ENCODE results near the gene NUDT8. TPM values are rescaled to one million over a fixed set of nuclear protein-coding genes. Genes with fewer than 3 reads are reported as not detected.

The NUDT8 gene
- total and polyA plus RNA-seq, 2 experiments from 2014 or later, result 4.1 to 4.8 TPM

DNA sequence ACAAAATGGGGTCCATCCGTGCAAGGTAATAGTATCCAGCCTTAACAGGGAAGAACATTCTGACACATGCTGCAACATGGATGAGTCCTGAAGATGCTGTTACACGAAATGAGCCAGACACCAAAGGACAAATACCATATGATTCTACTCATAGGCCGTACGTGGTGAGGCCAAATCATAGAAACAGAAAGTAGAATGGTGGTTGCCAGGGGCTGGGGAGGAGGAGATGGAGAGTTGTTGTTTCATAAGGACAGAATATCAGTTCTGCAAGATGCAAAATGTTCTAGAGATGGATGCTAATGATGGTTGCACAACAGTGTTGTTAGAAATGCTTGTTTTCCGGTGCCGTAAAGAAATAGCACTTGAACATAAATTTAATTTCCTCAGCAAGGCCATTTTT lies 7.2 kb upstream of the NUDT8 start:
- no peaks in the 10 kb centered on the region for H3F3A ChIP-seq (ENCODE audit: insufficient read depth)
- DNase-seq, result peak; percentile 39
- no peaks in the 10 kb centered on the region for H3K36me3 ChIP-seq (ENCODE audit: low read depth)
- no peak for TF ChIP-seq EZH2 (IDR thresholded peaks at IDR 0.05; ENCODE audit: insufficient read depth, poor library complexity, severe bottlenecking)
- TF ChIP-seq EZH2phosphoT487 (IDR thresholded peaks at IDR 0.05; ENCODE audit: insufficient read depth, low read depth), result no peak
- peaks cover 8% of the 10 kb centered on the region; the same call in 1 of the 2 replicates for H3K27me3 ChIP-seq (replicated peaks; ENCODE audit: insufficient read depth)
- H2AFZ ChIP-seq, result no peak overlapping the region
- H3K4me3 ChIP-seq, result no peak overlapping the region
- in situ Hi-C loops (cut with MboI), result no loop called here
- no peak overlapping the region for H3K27ac ChIP-seq
- H3K9ac ChIP-seq, result no peak overlapping the region
- no peaks in the 10 kb centered on the region for H3K9me3 ChIP-seq (ENCODE audit: low read depth)
- H3K79me2 ChIP-seq (ENCODE audit: insufficient read depth), result no peaks in the 10 kb centered on the region
- H3K4me1 ChIP-seq (ENCODE audit: insufficient read depth), result no peaks in the 10 kb centered on the region
- no peaks in the 10 kb centered on the region for H3K9me2 ChIP-seq (ENCODE audit: insufficient read depth)
- H3K4me2 ChIP-seq (ENCODE audit: unreplicated experiment), result no peak overlapping the region
- 39 to 43% methylated on average over 6 of the region's 6 CpGs for WGBS, 2 experiments (ENCODE audit: low coverage in 1 of 2, low lambda C conversion rate in 2 of 2, missing lambda C conversion rate in 2 of 2)
- no peaks in the 10 kb centered on the region for H4K20me1 ChIP-seq (ENCODE audit: insufficient read depth)

GRCh38 chr11:67635231-67635521 lies 5.4 kb upstream of the NUDT8 start:
- in situ Hi-C loops (cut with MboI), result no loop called here
- no peaks in the 10 kb centered on the region for H4K20me1 ChIP-seq (ENCODE audit: insufficient read depth)
- 82% methylated on average over 4 of the region's 4 CpGs for WGBS, 2 experiments (ENCODE audit: low coverage in 1 of 2, low lambda C conversion rate in 2 of 2, missing lambda C conversion rate in 2 of 2)

DNA sequence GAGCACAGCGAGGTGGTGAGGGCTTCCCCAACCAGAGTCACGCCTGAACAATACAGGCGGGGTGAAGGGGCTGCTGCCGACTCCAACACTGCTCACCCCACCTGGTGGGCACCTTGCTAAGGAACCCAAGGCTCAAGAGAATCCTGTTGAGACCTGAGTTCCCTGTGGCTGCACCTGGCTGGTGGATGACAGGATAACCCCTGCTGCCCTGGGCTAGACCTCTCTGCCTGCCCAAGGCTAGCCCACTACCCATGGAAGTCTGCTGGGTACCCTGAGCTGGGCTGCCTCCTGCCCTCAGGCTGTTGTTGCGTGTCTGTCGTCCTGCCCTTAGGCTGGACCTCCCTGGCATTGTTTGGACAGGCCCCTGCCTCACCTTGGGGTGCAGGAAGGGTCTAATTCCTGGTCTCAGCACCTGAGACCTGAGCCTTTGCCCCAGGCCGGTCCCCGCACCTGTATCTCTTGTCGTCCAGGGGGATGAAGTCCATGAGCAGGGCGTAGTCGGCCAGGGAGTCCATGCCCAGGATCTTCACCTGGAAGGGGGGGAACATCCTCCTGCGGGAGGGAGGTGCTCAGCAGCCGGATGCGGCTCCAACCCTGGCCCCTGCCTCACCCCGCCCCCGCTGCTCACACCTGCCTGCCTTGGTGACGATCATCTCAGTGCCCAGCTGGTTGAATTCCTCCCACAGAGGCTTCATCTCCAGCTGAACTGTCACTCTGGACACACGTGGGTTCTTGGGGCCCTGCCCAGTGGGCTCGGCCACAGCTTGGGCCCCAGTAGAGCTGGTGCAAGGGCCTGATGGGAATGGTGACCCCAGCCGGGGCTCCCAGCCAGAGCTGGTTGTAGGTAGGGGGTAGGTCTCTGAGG lies 4.9 kb upstream of the NUDT8 start:
- Histone ChIP-seq H3K4me1 (ENCODE audit: insufficient read depth) (no peaks in the 10 kb centered on the region), H4K20me1 (ENCODE audit: insufficient read depth) (no peaks in the 10 kb centered on the region), H3K4me2 (ENCODE audit: unreplicated experiment) (no peak overlapping the region), H3K36me3 (ENCODE audit: low read depth) (no peaks in the 10 kb centered on the region), H3K9me2 (ENCODE audit: insufficient read depth) (no peaks in the 10 kb centered on the region), H3K9me3 (ENCODE audit: low read depth) (no peaks in the 10 kb centered on the region), H3F3A (ENCODE audit: insufficient read depth) (no peaks in the 10 kb centered on the region), H3K27ac (no peak overlapping the region), H3K79me2 (ENCODE audit: insufficient read depth) (no peaks in the 10 kb centered on the region), H3K9ac (no peak overlapping the region), H3K4me3 (no peak overlapping the region), H3K27me3 (replicated peaks; ENCODE audit: insufficient read depth) (no peaks in the 10 kb centered on the region), H2AFZ (no peak overlapping the region)
- WGBS, 2 experiments (ENCODE audit: low coverage in 1 of 2, low lambda C conversion rate in 2 of 2, missing lambda C conversion rate in 2 of 2), result 60 to 61% methylated on average over 13 to 20 of the region's 20 CpGs
- DNase-seq, result no peak
- TF ChIP-seq EZH2phosphoT487 (IDR thresholded peaks at IDR 0.05; ENCODE audit: insufficient read depth, low read depth) (no peak), EZH2 (IDR thresholded peaks at IDR 0.05; ENCODE audit: insufficient read depth, poor library complexity, severe bottlenecking) (no peak)
- in situ Hi-C loops (cut with MboI), result no loop called here

More at GRCh38 chr11:67635231-67635521, 5.4 kb upstream of the NUDT8 start:
- H3K79me2 ChIP-seq (ENCODE audit: insufficient read depth), result no peaks in the 10 kb centered on the region
- H3K27me3 ChIP-seq (replicated peaks; ENCODE audit: insufficient read depth), result 0 out of 2 replicates have a peak, but pooled peaks cover 1% of the 10 kb centered on the region
- H3K9ac ChIP-seq, result no peak overlapping the region
- H3K9me3 ChIP-seq (ENCODE audit: low read depth), result no peaks in the 10 kb centered on the region
- H3K4me3 ChIP-seq, result no peak overlapping the region
- no peaks in the 10 kb centered on the region for H3K9me2 ChIP-seq (ENCODE audit: insufficient read depth)
- H3K27ac ChIP-seq, result no peak overlapping the region
- TF ChIP-seq EZH2phosphoT487 (IDR thresholded peaks at IDR 0.05; ENCODE audit: insufficient read depth, low read depth) (no peak), EZH2 (IDR thresholded peaks at IDR 0.05; ENCODE audit: insufficient read depth, poor library complexity, severe bottlenecking) (no peak)
- no peaks in the 10 kb centered on the region for H3K4me1 ChIP-seq (ENCODE audit: insufficient read depth)
- H2AFZ ChIP-seq, result no peak overlapping the region
- H3K4me2 ChIP-seq (ENCODE audit: unreplicated experiment), result no peak overlapping the region
- no peak for DNase-seq
- no peaks in the 10 kb centered on the region for H3K36me3 ChIP-seq (ENCODE audit: low read depth)
- H3F3A ChIP-seq (ENCODE audit: insufficient read depth), result no peaks in the 10 kb centered on the region

DNA sequence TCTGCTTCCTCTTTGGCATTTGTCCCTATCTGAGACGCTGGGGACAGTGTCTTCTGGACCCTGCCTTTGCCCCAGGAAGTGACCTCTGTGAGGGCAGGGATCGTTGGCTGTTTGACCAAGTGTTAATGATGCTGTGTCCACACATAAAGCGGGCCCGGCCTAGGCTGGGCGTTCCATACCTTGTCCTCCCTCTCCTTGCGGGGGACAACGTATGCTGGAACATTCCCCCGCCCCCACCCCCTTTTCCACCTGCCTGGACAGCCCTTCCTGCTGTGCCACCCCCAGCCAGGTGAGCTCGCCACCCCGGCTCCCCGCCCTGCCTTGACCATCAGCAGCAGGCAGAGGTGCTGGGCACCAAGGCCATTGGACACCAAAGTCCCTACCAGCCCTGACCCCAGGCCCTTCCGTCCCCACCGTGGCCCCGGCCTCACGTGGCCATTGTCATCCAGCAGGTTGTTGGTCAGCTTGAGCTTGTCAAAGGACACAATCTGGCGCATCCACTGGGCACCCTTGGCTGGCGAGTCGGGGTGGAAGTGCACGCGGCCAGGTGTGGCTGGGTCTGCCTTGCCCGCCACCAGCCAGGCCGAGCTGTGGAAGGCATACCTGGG lies 4.1 kb upstream of the NUDT8 start:
- Histone ChIP-seq H3K4me2 (ENCODE audit: unreplicated experiment) (no peak overlapping the region), H3K36me3 (ENCODE audit: low read depth) (no peaks in the 10 kb centered on the region), H3K4me3 (no peak overlapping the region), H3K27me3 (replicated peaks; ENCODE audit: insufficient read depth) (no peaks in the 10 kb centered on the region), H3K4me1 (ENCODE audit: insufficient read depth) (no peaks in the 10 kb centered on the region), H3F3A (ENCODE audit: insufficient read depth) (no peaks in the 10 kb centered on the region), H3K9me2 (ENCODE audit: insufficient read depth) (no peaks in the 10 kb centered on the region), H3K9me3 (ENCODE audit: low read depth) (no peaks in the 10 kb centered on the region), H2AFZ (no peak overlapping the region), H4K20me1 (ENCODE audit: insufficient read depth) (no peaks in the 10 kb centered on the region), H3K9ac (no peak overlapping the region), H3K27ac (no peak overlapping the region), H3K79me2 (ENCODE audit: insufficient read depth) (no peaks in the 10 kb centered on the region)
- WGBS, 2 experiments (ENCODE audit: low coverage in 1 of 2, low lambda C conversion rate in 2 of 2, missing lambda C conversion rate in 2 of 2), result 81 to 82% methylated on average over 14 to 22 of the region's 22 CpGs
- in situ Hi-C loops (cut with MboI), result no loop called here
- DNase-seq, result no peak
- no peak for TF ChIP-seq EZH2phosphoT487 (IDR thresholded peaks at IDR 0.05; ENCODE audit: insufficient read depth, low read depth)
- no peak for TF ChIP-seq EZH2 (IDR thresholded peaks at IDR 0.05; ENCODE audit: insufficient read depth, poor library complexity, severe bottlenecking)
